ENCODE data around the gene TIMM23. TPM values are rescaled to one million over a fixed set of nuclear protein-coding genes. Genes with fewer than 3 reads are reported as not detected.

The TIMM23 gene
- total RNA-seq, 2 donors from 2014 or later = 32.0 to 86.0 TPM

DNA sequence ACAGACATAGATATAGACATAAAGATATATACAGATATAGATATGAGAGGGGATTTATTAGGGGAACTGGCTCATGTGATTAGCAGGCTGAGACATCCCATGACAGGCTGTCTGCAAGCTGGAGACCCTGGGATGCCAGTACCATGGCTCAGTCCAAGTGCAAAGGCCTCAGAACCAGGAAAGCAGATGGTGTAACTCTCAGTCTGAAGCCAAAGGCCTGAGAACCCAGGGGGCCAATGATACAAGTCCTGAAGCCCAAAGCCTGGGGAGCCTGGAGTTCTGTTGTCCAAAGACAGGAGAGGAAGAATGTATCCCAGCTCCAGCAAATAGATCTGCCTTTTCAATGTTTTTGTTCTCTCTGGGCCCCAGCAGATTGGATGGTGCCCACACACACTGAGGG is 52.7 kb downstream of the TIMM23 start:
- Mint-ChIP-seq H3K36me3 (ENCODE audit: low read depth) (peaks cover 42% of the 10 kb centered on the region), H3K27ac (no peak overlapping the region), H3K4me1 (peaks cover 46% of the 10 kb centered on the region), H3K9me3 (no peaks in the 10 kb centered on the region), H3K4me3 (peak overlapping the region; percentile 80), H3K27me3 (no peaks in the 10 kb centered on the region)
- ATAC-seq (replicated peaks) = no peak

- Mint-ChIP-seq H3K27ac (peak overlapping the region; percentile 67), H3K4me3 (peak overlapping the region; percentile 1), H3K27me3 (no peaks in the 10 kb centered on the region), H3K4me1 (peaks cover 44% of the 10 kb centered on the region), H3K9me3 (no peaks in the 10 kb centered on the region), H3K36me3 (ENCODE audit: low read depth) (peaks cover 44% of the 10 kb centered on the region)
- no peak for ATAC-seq (replicated peaks)
These were observed 53.1 kb downstream of the TIMM23 start for GRCh38 chr10:46025406-46025805.

GRCh38 chr10:46026106-46026505 is 53.8 kb downstream of the TIMM23 start:
- Mint-ChIP-seq H3K9me3 (no peaks in the 10 kb centered on the region), H3K4me1 (peaks cover 44% of the 10 kb centered on the region), H3K4me3 (no peak overlapping the region)

DNA sequence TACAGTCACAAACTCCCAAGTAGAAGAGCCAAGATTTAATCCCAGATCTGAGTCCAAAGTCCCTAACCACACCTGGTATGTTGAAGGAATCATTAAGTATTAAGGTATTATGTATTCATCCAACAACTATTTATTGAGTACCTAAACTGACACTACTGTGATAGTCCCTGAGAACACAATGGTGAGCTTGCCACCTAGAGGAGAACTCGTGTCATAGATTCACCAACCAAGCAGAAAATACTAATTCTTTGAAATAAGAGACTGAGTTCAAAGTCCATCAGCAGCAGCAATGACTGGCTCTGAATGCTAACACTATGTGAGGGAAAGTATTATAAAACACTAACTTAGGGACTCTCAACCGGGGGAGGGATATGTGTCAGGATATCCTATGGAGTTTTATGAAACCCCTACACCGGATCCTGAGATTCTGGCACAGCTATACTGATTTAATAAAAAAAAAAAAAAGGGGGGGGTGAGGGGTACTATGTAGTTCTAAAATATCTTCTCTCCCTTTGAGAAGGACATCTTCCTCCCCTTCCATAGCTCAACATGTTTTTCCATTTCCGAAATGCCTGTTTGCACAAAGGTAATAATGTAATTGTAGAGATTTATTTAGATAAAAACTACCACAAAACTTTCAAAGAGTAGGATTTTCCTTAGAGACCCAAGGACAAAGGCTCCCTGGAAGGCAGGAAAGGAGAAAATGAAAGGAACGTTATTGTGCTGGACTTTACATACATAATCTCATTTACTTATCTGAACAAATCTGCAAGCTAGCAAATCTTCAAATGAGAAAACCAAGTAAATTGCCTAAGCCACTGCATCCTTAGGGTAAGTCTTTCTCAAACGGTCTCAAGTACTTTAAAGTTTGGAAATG is 56.5 kb downstream of the TIMM23 start:
- H3K27ac Mint-ChIP-seq = peak overlapping the region; percentile 94
- H3K4me1 Mint-ChIP-seq = peaks cover 37% of the 10 kb centered on the region
- H3K36me3 Mint-ChIP-seq (ENCODE audit: low read depth) = peaks cover 39% of the 10 kb centered on the region
- H3K4me3 Mint-ChIP-seq = peak overlapping the region; percentile 90
- H3K9me3 Mint-ChIP-seq = no peaks in the 10 kb centered on the region
- no peaks in the 10 kb centered on the region for H3K27me3 Mint-ChIP-seq
- no peak for ATAC-seq (replicated peaks)

More at GRCh38 chr10:46026106-46026505, 53.8 kb downstream of the TIMM23 start:
- H3K27ac Mint-ChIP-seq = peak overlapping the region; percentile 67
- no peaks in the 10 kb centered on the region for H3K27me3 Mint-ChIP-seq
- H3K36me3 Mint-ChIP-seq (ENCODE audit: low read depth) = peaks cover 48% of the 10 kb centered on the region
- no peak for ATAC-seq (replicated peaks)

DNA sequence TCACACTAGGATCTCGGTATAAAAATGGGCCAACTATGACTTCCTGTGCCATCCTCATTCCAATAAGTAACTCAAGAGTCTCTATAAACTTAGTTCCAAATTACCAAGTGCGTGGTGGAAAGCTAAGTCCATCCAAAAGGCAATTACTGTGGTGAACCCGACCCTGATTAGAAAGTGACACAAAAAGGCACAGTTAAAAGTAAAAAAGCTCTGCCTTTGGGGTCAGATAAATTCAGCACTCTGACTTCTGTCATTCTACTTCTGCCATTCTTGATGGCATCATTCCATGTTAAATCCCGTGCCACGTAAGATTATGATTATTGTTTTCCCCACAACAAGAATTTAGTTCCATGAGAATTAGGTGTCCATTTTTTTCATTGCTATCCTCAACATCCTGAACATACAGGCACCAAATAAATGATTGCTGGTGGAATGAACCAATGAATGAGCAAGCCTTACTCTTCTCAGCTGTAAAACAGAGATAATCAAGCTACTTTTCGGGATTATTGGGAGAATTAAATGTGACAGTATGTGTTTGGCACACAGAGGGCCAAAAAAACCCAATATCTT is 57.3 kb downstream of the TIMM23 start:
- ATAC-seq (replicated peaks) = no peak
- H3K9me3 Mint-ChIP-seq = no peaks in the 10 kb centered on the region
- H3K27ac Mint-ChIP-seq = peak overlapping the region; percentile 94
- H3K27me3 Mint-ChIP-seq = no peaks in the 10 kb centered on the region
- peak overlapping the region; percentile 90 for H3K4me3 Mint-ChIP-seq
- peaks cover 39% of the 10 kb centered on the region for H3K36me3 Mint-ChIP-seq (ENCODE audit: low read depth)
- H3K4me1 Mint-ChIP-seq = peaks cover 30% of the 10 kb centered on the region

DNA sequence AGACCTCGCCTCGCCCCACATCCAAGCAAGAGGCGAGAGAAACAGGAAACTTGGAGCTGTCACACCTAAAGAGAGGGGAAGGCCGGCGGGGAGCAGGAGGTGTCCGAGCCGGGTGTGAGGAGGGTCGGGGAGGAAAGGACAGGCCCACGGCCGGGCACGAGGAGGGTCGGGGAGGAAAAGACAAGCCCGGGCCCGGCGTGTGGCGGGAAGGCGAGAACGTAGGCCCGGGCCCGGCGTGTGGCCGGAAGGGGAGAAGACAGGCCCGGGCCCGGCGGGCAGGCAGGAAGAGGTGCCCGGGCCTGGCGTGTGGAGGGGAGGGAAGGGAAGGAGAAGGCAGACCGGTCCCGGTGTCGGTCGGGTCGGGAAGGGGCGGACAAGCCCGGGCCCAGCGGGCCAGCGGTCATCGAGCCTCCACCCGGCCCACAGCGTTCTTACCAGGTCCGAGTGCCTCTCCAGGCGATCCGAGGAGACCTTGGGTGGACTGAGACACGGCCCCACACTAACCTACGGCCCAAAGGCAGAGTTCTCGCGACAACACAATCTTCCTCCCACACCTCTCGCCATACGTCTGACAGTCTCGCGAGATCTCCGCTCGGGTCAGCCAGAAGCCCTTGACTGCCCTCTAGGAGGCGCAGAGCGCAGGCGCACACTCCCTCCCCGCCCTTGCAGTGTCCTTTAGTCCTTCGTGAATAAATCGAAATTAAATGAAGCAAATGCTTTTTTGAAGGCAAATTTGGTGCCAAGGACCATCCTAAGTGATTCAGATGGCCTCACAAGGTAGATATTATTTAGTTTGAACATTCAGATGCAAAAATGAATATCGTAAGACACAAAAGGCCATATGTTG is 58.0 kb downstream of the TIMM23 start, which contains the start of gene NCOA4:
Gene NCOA4, minus strand, starts transcription at position 533 of the 847 bp plus-strand sequence. CDS start 13,943 bp downstream, outside the sequence.
- peaks cover 25% of the 10 kb centered on the region for H3K4me1 Mint-ChIP-seq
- H3K4me3 Mint-ChIP-seq = peak within 1 kb of the TSS; percentile 90
- no peaks in the 10 kb centered on the region for H3K9me3 Mint-ChIP-seq
- H3K36me3 Mint-ChIP-seq (ENCODE audit: low read depth) = peaks cover 38% of the 10 kb centered on the region
- peak within 1 kb of the TSS; percentile 94 for H3K27ac Mint-ChIP-seq
- peaks cover 1% of the 10 kb centered on the region for H3K27me3 Mint-ChIP-seq
- ATAC-seq (replicated peaks) = peak; percentile 97

- H3K9me3 Mint-ChIP-seq = no peaks in the 10 kb centered on the region
- peak overlapping the region; percentile 68 for H3K27ac Mint-ChIP-seq
- H3K36me3 Mint-ChIP-seq (ENCODE audit: low read depth) = peaks cover 23% of the 10 kb centered on the region
- peak overlapping the region; percentile 90 for H3K4me3 Mint-ChIP-seq
- H3K4me1 Mint-ChIP-seq = peaks cover 15% of the 10 kb centered on the region
- peaks cover 6% of the 10 kb centered on the region for H3K27me3 Mint-ChIP-seq
- ATAC-seq (replicated peaks) = no peak
These were observed 59.6 kb downstream of the TIMM23 start for GRCh38 chr10:46031648-46032532.

GRCh38 chr10:46033602-46034011 is 61.3 kb downstream of the TIMM23 start:
- H3K27me3 Mint-ChIP-seq = peaks cover 6% of the 10 kb centered on the region
- no peaks in the 10 kb centered on the region for H3K9me3 Mint-ChIP-seq
- no peak overlapping the region for H3K27ac Mint-ChIP-seq
- no peak for ATAC-seq (replicated peaks)
- H3K4me3 Mint-ChIP-seq = no peak overlapping the region
- H3K36me3 Mint-ChIP-seq (ENCODE audit: low read depth) = peaks cover 9% of the 10 kb centered on the region
- H3K4me1 Mint-ChIP-seq = peaks cover 3% of the 10 kb centered on the region

GRCh38 chr10:46035923-46036849 is 63.9 kb downstream of the TIMM23 start:
- H3K27me3 Mint-ChIP-seq = peaks cover 6% of the 10 kb centered on the region
- no peaks in the 10 kb centered on the region for H3K36me3 Mint-ChIP-seq (ENCODE audit: low read depth)
- no peaks in the 10 kb centered on the region for H3K4me1 Mint-ChIP-seq
- H3K27ac Mint-ChIP-seq = no peak overlapping the region
- no peaks in the 10 kb centered on the region for H3K9me3 Mint-ChIP-seq
- ATAC-seq (replicated peaks) = no peak
- no peak overlapping the region for H3K4me3 Mint-ChIP-seq

DNA sequence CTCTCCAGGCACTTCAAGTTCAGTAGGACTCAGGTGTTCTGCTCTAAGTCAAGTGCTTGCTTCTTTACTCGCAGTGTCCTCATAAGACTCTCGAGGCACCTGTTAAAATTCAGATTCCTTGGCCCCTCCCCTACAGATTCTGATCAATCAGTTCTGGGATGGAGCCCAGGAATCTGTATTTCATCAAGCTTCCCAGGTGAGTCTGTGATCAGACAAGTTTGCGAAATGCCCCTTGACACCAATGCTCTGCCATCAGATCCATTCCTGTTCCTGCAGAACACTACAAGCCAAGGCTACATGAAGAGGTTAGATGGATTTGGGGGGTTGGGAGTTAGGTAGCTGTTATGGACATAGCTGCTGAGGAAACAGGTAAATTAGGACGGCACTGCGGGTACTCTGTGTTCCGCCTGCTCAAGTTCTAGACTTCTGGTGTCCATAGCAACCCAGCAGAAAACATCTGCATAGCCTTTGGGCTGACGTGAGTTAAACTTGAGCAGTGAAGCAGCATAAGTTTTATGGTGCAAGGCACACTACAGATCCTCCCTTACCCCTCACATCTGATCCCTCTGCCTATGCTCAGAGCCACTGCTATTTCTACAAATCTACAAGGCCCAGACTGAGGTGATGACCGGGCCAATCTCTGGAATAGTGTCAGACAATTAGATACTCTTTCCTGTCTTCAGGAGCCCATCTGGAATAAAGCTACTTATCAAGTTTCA is 65.0 kb downstream of the TIMM23 start:
- ATAC-seq (replicated peaks) = no peak
- Mint-ChIP-seq H3K4me1 (no peaks in the 10 kb centered on the region), H3K4me3 (no peak overlapping the region), H3K9me3 (no peaks in the 10 kb centered on the region), H3K36me3 (ENCODE audit: low read depth) (no peaks in the 10 kb centered on the region), H3K27me3 (peaks cover 7% of the 10 kb centered on the region), H3K27ac (no peak overlapping the region)

DNA sequence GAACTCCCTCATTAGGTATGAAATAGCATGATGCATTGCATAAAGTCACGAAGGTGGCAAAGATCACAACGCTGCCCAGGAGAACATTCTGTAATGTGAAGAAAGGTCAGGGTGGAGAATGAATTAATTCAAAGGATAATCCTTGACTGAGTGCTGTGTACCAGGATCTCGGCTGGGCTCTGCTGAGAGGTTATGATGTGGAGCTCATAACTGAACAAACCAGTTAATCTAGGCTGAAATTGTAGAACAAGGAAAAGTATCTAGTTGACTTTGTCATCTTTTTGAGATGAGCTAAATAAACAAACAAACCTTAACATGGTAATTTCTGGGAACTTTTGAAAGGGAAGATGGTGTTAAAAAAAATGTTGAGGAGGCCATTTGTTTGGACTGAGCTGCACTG is 67.7 kb downstream of the TIMM23 start:
- Mint-ChIP-seq H3K27me3 (peaks cover 10% of the 10 kb centered on the region), H3K4me1 (no peaks in the 10 kb centered on the region), H3K9me3 (no peaks in the 10 kb centered on the region), H3K36me3 (ENCODE audit: low read depth) (no peaks in the 10 kb centered on the region), H3K4me3 (no peak overlapping the region), H3K27ac (no peak overlapping the region)
- ATAC-seq (replicated peaks) = no peak

DNA sequence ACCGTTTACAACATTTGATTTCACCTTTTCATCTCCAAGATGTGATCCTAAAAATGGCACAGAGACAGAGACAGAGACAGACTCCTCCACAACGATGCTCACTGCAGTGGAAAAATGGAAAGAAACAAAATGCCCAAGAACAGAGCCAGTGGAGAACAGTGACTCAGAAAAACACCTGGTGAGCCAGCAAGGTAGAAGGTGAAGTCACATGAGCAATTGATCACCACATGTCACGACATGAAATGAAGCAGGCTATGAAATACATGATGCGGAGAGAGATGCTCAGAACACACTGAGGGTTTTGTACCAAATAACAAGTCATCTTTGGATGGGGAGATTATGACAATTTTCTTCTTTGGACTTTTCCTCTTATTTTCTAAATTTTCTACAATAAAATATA is 70.2 kb downstream of the TIMM23 start:
- no peaks in the 10 kb centered on the region for H3K36me3 Mint-ChIP-seq (ENCODE audit: low read depth)
- peaks cover 4% of the 10 kb centered on the region for H3K27me3 Mint-ChIP-seq
- no peaks in the 10 kb centered on the region for H3K9me3 Mint-ChIP-seq
- no peak for ATAC-seq (replicated peaks)
- H3K27ac Mint-ChIP-seq = no peak overlapping the region
- no peak overlapping the region for H3K4me3 Mint-ChIP-seq
- no peaks in the 10 kb centered on the region for H3K4me1 Mint-ChIP-seq

Measured in activated T-helper 17 cell treated with anti-CD3 and anti-CD28 coated beads, Interleukin-2, amount 50 U/mL, for 72 hours (primary cell).